ENCODE measurements around the gene PRTN3. TPM values are rescaled to one million over a fixed set of nuclear protein-coding genes. Genes with fewer than 3 reads are reported as not detected.

The PRTN3 gene
- total RNA-seq, 1 donor from 2014 or later: not detected

- Histone ChIP-seq H3F3A (ENCODE audit: low read depth) (peaks cover 23% of the 10 kb centered on the region), H3K4me3 (peak overlapping the region; percentile 99), H3K9me3 (ENCODE audit: low read depth) (no peaks in the 10 kb centered on the region), H3K36me3 (no peaks in the 10 kb centered on the region), H3K9ac (peak overlapping the region; percentile 59), H3K4me1 (peaks cover 16% of the 10 kb centered on the region), H3K4me2 (peak overlapping the region; percentile 93), H3K79me2 (ENCODE audit: low read depth) (peaks cover 50% of the 10 kb centered on the region), H3K27me3 (no peaks in the 10 kb centered on the region), H4K20me1 (ENCODE audit: low read depth) (peaks cover 30% of the 10 kb centered on the region), H2AFZ (replicated peaks) (peak overlapping the region; percentile 50), H3K27ac (no peak overlapping the region)
- H3K4me1 Mint-ChIP-seq: peaks cover 16% of the 10 kb centered on the region
- peaks cover 12% of the 10 kb centered on the region for H3K27me3 Mint-ChIP-seq (ENCODE audit: insufficient read depth, low read depth)
- peak; percentile 63 for DNase-seq (ENCODE audit: low spot score)
- no peak overlapping the region for H3K27ac Mint-ChIP-seq
- H3K9me3 Mint-ChIP-seq: no peaks in the 10 kb centered on the region
- TF ChIP-seq, protein P1, sequence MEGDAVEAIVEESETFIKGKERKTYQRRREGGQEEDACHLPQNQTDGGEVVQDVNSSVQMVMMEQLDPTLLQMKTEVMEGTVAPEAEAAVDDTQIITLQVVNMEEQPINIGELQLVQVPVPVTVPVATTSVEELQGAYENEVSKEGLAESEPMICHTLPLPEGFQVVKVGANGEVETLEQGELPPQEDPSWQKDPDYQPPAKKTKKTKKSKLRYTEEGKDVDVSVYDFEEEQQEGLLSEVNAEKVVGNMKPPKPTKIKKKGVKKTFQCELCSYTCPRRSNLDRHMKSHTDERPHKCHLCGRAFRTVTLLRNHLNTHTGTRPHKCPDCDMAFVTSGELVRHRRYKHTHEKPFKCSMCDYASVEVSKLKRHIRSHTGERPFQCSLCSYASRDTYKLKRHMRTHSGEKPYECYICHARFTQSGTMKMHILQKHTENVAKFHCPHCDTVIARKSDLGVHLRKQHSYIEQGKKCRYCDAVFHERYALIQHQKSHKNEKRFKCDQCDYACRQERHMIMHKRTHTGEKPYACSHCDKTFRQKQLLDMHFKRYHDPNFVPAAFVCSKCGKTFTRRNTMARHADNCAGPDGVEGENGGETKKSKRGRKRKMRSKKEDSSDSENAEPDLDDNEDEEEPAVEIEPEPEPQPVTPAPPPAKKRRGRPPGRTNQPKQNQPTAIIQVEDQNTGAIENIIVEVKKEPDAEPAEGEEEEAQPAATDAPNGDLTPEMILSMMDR (IDR thresholded peaks at IDR 0.05): no peak
- TF ChIP-seq EZH2phosphoT487 (IDR thresholded peaks at IDR 0.05) (no peak), EZH2 (IDR thresholded peaks at IDR 0.05) (no peak)
- H3K36me3 Mint-ChIP-seq: peaks cover 6% of the 10 kb centered on the region
- peak overlapping the region; percentile 87 for H3K4me3 Mint-ChIP-seq
Observed at GRCh38 chr19:821231-821824, 19.5 kb upstream of the PRTN3 start.

DNA sequence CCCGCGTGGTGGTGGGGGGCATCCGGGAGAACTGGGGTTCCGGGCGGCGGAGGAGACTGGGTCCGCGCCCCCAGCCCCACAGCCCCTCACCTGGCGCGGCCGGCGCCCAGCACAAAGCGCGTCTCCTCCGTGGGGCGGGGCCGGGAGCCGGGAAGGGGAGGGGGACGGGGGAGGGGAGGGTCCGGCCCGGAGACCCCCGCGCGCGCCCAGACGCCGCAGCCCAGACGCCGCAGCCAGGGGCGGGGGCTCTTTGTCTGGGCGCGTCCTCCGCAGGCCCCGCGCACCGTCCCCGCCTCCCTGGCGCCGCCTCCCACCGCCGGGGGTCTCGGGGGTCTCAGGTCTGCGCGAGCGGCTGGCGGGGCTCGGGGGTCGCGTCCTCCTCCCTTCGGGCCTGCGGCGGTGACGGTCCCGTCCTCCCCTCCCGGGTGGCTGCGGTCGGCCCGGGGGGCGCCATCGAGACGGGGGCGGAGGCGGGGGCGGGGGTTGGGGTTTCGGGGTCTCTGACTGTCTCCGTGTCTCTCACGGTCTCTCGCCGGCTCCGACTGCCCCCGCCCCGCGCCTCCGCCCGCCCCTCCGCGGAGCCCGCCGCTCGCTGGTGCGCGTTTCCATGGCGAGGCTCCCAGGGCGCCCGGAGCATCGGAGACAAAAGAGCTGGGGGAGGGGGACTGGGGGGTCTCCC, 18.8 kb upstream of the PRTN3 start, which contains the start of gene PLPPR3:
Gene PLPPR3 (minus strand): TSS at position 131 of the 679 bp plus-strand sequence. CDS start 396 bp downstream, outside the sequence.
- Histone ChIP-seq H3K9ac (peak within 1 kb of the TSS; percentile 59), H3K4me1 (peaks cover 16% of the 10 kb centered on the region), H3F3A (ENCODE audit: low read depth) (peaks cover 23% of the 10 kb centered on the region), H3K27me3 (no peaks in the 10 kb centered on the region), H3K27ac (no peak within 1 kb of the TSS), H3K4me2 (peak within 1 kb of the TSS; percentile 93), H3K4me3 (peak within 1 kb of the TSS; percentile 99), H4K20me1 (ENCODE audit: low read depth) (peaks cover 26% of the 10 kb centered on the region), H3K9me3 (ENCODE audit: low read depth) (no peaks in the 10 kb centered on the region), H3K36me3 (no peaks in the 10 kb centered on the region), H3K79me2 (ENCODE audit: low read depth) (peaks cover 43% of the 10 kb centered on the region), H2AFZ (replicated peaks) (peak within 1 kb of the TSS; percentile 50)
- Mint-ChIP-seq H3K9me3 (no peaks in the 10 kb centered on the region), H3K27ac (peak within 1 kb of the TSS; percentile 42), H3K4me3 (peak within 1 kb of the TSS; percentile 87), H3K27me3 (ENCODE audit: insufficient read depth, low read depth) (peaks cover 9% of the 10 kb centered on the region), H3K36me3 (peaks cover 2% of the 10 kb centered on the region), H3K4me1 (peaks cover 16% of the 10 kb centered on the region)
- peak; percentile 92 for DNase-seq (ENCODE audit: low spot score)
- no peak for TF ChIP-seq EZH2 (IDR thresholded peaks at IDR 0.05)
- no peak for TF ChIP-seq EZH2phosphoT487 (IDR thresholded peaks at IDR 0.05)
- TF ChIP-seq, protein P1 (IDR thresholded peaks at IDR 0.05): no peak

DNA sequence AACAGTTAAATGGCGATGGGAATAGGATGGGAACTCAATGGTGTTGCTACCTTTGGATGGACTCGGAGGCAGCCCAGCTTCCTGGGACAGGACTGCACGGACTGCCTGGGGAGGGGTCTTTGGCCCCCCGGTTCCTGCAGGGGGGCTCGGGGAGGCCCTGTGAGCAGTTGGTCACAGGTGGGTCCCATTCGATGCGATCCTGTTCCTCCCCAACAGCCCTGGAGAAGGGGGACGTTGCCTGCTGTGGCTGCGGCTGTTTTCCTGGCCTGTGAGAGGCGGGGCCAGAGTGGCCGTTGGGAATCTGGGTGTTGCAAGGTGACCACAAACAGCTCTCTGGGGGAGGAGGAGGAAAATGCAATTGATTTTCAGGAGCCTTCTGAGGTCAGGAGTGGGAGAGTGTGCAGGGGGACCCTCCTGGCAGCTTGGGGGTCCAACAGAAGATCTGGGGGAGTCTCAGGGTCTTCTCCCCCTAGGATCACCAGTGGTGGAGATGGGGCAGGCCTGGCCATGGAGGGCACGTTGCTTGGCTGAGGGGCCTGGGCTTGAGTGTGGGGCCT, 17.2 kb upstream of the PRTN3 start:
- H3K27ac Mint-ChIP-seq: peak overlapping the region; percentile 78
- TF ChIP-seq EZH2phosphoT487 (IDR thresholded peaks at IDR 0.05) (no peak), EZH2 (IDR thresholded peaks at IDR 0.05) (no peak)
- TF ChIP-seq, protein P1 (IDR thresholded peaks at IDR 0.05): no peak
- no peak overlapping the region for H3K27ac ChIP-seq
- no peaks in the 10 kb centered on the region for H3K9me3 ChIP-seq (ENCODE audit: low read depth)
- H3K4me3 ChIP-seq: no peak overlapping the region
- peaks cover 31% of the 10 kb centered on the region for H3K79me2 ChIP-seq (ENCODE audit: low read depth)
- H3K4me3 Mint-ChIP-seq: peak overlapping the region; percentile 83
- no peaks in the 10 kb centered on the region for H3K27me3 ChIP-seq
- H3K36me3 Mint-ChIP-seq: no peaks in the 10 kb centered on the region
- no peaks in the 10 kb centered on the region for H3K9me3 Mint-ChIP-seq
- peak; percentile 45 for DNase-seq (ENCODE audit: low spot score)
- peaks cover 23% of the 10 kb centered on the region for H3F3A ChIP-seq (ENCODE audit: low read depth)
- peaks cover 16% of the 10 kb centered on the region for H3K4me1 ChIP-seq
- peak overlapping the region; percentile 26 for H2AFZ ChIP-seq (replicated peaks)
- no peaks in the 10 kb centered on the region for H3K36me3 ChIP-seq
- H4K20me1 ChIP-seq (ENCODE audit: low read depth): peaks cover 17% of the 10 kb centered on the region
- H3K4me1 Mint-ChIP-seq: peaks cover 16% of the 10 kb centered on the region
- H3K27me3 Mint-ChIP-seq (ENCODE audit: insufficient read depth, low read depth): peaks cover 9% of the 10 kb centered on the region
- H3K4me2 ChIP-seq: peak overlapping the region; percentile 43
- no peak overlapping the region for H3K9ac ChIP-seq

Data from neural progenitor cell (in vitro differentiated cells).